Measurements from ENCODE around the gene TDRD7. TPM values are rescaled to one million over a fixed set of nuclear protein-coding genes. Genes with fewer than 3 reads are reported as not detected.

TDRD7 gene
- total and polyA plus RNA-seq, 2 of the 13 experiments (the other 11 are each of a cell fraction or from before 2014, with no cell fraction given): 9.8 to 15.5 TPM

DNA sequence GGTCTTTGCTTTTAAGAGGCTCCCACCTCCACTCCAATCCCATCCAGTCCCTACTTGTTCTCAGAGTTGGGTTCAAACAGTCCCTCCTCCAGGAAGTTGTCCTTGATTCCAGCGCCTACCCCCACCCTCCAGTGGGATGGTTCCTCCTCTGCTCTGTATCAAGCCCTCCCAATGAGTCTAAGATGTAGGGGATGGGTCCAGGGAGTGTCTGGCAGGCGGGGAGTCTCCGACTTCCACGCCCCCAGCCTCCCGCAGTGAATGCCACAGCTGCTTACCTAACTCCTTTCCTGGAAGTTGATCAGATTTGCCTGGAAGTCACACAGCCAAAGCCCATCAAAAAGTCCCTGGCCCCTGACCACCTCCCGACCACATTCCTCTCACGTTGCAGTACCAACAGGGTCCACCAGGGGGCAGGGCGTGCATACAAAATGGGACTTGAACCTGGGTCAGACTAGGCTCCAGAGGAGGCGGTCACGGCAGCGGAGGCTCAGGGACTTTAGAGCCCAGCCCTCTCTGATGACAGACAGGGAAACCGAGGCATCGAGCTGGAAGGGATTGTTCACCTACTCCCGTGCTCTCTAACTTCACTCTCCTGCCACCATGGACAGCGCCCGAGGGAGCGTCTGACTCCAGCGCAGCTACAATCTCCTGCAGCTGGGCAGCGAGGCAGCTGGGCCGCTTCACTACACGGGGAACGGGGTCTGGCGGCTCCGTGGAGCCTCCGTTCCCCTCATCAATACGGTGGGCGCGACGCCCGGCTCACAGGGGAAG lies 25.0 kb upstream of the TDRD7 start (continued):
- TF ChIP-seq, protein P1, sequence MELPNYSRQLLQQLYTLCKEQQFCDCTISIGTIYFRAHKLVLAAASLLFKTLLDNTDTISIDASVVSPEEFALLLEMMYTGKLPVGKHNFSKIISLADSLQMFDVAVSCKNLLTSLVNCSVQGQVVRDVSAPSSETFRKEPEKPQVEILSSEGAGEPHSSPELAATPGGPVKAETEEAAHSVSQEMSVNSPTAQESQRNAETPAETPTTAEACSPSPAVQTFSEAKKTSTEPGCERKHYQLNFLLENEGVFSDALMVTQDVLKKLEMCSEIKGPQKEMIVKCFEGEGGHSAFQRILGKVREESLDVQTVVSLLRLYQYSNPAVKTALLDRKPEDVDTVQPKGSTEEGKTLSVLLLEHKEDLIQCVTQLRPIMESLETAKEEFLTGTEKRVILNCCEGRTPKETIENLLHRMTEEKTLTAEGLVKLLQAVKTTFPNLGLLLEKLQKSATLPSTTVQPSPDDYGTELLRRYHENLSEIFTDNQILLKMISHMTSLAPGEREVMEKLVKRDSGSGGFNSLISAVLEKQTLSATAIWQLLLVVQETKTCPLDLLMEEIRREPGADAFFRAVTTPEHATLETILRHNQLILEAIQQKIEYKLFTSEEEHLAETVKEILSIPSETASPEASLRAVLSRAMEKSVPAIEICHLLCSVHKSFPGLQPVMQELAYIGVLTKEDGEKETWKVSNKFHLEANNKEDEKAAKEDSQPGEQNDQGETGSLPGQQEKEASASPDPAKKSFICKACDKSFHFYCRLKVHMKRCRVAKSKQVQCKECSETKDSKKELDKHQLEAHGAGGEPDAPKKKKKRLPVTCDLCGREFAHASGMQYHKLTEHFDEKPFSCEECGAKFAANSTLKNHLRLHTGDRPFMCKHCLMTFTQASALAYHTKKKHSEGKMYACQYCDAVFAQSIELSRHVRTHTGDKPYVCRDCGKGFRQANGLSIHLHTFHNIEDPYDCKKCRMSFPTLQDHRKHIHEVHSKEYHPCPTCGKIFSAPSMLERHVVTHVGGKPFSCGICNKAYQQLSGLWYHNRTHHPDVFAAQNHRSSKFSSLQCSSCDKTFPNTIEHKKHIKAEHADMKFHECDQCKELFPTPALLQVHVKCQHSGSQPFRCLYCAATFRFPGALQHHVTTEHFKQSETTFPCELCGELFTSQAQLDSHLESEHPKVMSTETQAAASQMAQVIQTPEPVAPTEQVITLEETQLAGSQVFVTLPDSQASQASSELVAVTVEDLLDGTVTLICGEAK (IDR thresholded peaks at IDR 0.05): no peak
- TF ChIP-seq, protein P1 (CRISPR knock-in tag; IDR thresholded peaks at IDR 0.05): no peak; the same call in 1 of the 2 replicates
- TF ChIP-seq HNF4A (CRISPR knock-in tag; IDR thresholded peaks at IDR 0.05) (peak; percentile 32), NFIB (CRISPR knock-in tag; IDR thresholded peaks at IDR 0.05; ENCODE audit: borderline replicate concordance) (no peak), ZNF709 (CRISPR knock-in tag; IDR thresholded peaks at IDR 0.05) (no peak; the same call in 1 of the 2 replicates), TEAD2 (CRISPR knock-in tag; IDR thresholded peaks at IDR 0.05) (no peak), EED (CRISPR knock-in tag; IDR thresholded peaks at IDR 0.05) (no peak), NR2F6 (IDR thresholded peaks at IDR 0.05) (no peak), NR2F6 (CRISPR knock-in tag; IDR thresholded peaks at IDR 0.05) (peak; percentile 50; the same call in 1 of the 2 replicates), TBP (CRISPR knock-in tag; IDR thresholded peaks at IDR 0.05) (no peak), POLR2A (IDR thresholded peaks at IDR 0.05; ENCODE audit: insufficient read depth in 1 of 2, low read depth in 2 of 2, low read length in 2 of 2) (0 out of 4 replicates have a peak, but pooled peaks of 1 of the 2 experiments have one; percentile 41), ZNF644 (CRISPR knock-in tag; IDR thresholded peaks at IDR 0.05; ENCODE audit: low read depth) (peak; percentile 47; the same call in 1 of the 2 replicates), ZNF780A (CRISPR knock-in tag; IDR thresholded peaks at IDR 0.05) (0 out of 2 replicates have a peak, but pooled peaks have one; percentile 63), ZKSCAN1 (IDR thresholded peaks at IDR 0.05; ENCODE audit: low read length) (no peak)
- TF ChIP-seq, protein P2, sequence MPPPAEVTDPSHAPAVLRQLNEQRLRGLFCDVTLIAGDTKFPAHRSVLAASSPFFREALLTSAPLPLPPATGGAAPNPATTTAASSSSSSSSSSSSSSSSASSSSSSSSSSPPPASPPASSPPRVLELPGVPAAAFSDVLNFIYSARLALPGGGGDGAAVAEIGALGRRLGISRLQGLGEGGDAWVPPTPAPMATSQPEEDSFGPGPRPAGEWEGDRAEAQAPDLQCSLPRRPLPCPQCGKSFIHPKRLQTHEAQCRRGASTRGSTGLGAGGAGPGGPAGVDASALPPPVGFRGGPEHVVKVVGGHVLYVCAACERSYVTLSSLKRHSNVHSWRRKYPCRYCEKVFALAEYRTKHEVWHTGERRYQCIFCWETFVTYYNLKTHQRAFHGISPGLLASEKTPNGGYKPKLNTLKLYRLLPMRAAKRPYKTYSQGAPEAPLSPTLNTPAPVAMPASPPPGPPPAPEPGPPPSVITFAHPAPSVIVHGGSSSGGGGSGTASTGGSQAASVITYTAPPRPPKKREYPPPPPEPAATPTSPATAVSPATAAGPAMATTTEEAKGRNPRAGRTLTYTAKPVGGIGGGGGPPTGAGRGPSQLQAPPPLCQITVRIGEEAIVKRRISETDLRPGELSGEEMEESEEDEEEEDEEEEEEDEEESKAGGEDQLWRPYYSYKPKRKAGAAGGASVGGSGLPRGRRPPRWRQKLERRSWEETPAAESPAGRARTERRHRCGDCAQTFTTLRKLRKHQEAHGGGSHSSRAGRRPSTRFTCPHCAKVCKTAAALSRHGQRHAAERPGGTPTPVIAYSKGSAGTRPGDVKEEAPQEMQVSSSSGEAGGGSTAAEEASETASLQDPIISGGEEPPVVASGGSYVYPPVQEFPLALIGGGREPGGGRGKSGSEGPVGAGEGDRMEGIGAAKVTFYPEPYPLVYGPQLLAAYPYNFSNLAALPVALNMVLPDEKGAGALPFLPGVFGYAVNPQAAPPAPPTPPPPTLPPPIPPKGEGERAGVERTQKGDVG (CRISPR knock-in tag; IDR thresholded peaks at IDR 0.05; ENCODE audit: borderline replicate concordance): no peak
- TF ChIP-seq, protein P3, sequence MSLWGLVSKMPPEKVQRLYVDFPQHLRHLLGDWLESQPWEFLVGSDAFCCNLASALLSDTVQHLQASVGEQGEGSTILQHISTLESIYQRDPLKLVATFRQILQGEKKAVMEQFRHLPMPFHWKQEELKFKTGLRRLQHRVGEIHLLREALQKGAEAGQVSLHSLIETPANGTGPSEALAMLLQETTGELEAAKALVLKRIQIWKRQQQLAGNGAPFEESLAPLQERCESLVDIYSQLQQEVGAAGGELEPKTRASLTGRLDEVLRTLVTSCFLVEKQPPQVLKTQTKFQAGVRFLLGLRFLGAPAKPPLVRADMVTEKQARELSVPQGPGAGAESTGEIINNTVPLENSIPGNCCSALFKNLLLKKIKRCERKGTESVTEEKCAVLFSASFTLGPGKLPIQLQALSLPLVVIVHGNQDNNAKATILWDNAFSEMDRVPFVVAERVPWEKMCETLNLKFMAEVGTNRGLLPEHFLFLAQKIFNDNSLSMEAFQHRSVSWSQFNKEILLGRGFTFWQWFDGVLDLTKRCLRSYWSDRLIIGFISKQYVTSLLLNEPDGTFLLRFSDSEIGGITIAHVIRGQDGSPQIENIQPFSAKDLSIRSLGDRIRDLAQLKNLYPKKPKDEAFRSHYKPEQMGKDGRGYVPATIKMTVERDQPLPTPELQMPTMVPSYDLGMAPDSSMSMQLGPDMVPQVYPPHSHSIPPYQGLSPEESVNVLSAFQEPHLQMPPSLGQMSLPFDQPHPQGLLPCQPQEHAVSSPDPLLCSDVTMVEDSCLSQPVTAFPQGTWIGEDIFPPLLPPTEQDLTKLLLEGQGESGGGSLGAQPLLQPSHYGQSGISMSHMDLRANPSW (CRISPR knock-in tag; IDR thresholded peaks at IDR 0.05; ENCODE audit: borderline replicate concordance): no peak

Measured in HepG2 (cell line).